HL-60 (cell line): Measurements from ENCODE around the gene INTS11.

Source experiments
- GABPA ChIP-seq: IDR thresholded peaks from 2 replicates; pipeline ENCODE4 v1.6.1; 2012; ENCODE audit warnings: low read depth
- POLR2AphosphoS5 ChIP-seq: IDR thresholded peaks from 2 replicates; pipeline ENCODE4 v1.6.1; 2012; ENCODE audit warnings: low read depth

DNA sequence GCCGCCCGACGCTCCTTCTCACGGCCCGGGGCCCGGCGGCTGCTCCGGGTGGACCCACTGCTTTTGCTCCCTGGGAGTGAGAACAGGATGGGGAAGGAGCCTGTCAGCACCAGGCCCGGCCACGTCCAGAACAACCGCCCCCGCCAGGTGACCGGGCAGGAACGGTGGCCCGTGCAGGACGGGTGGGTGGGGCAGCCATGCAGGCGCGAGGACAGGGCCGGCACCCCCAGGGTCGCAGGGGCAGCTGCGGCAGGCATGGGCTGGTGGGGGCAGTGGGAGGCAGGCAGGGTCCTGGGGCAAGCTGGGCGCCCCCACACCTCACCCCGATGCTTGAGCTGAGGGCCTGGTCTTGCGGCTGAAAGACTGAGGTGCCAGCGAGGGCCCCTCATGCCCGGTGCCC lies 12.0 kb upstream of the INTS11 start:
- TF ChIP-seq POLR2AphosphoS5 (no peak), GABPA (no peak)
